ENCODE results near the gene PYGM. TPM values are rescaled to one million over a fixed set of nuclear protein-coding genes. Genes with fewer than 3 reads are reported as not detected.
A peak's percentile ranks its signal among the peaks of the same experiment; 100 is the strongest.

Gene PYGM
- total RNA-seq, 4 donors from 2014 or later, result 881 to 2,858 (median 1,836) TPM

- in situ Hi-C loops (cut with MboI; ENCODE audit: low sequenced_read_pairs in 4 of 4), result no loop called here
- no peak overlapping the region for H3K27ac ChIP-seq
These were observed 27.9 kb upstream of the PYGM start for GRCh38 chr11:64787526-64788320.

DNA sequence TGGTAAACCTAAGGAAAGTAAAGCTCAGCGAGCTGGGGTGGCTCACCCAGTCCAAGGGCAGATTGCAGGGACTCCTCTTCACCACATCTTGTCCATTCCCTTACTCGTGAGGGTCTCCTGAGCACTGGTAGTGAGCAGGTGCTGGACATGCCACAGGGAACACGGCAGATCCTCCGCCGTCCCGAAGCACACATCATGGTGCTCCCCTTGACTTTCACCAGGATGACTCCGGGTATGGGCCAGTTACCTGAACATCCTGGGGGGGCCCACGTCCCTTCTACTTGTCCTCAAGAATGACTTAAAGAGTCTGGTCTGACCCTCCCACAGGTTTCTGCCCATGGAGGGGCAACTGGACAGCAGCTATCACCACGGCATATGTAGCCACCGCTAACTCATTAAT lies 26.5 kb upstream of the PYGM start:
- no peak overlapping the region for H3K4me3 ChIP-seq
- DNase-seq (no peak), ATAC-seq (no peak)
- TF ChIP-seq POLR2A (IDR thresholded peaks at IDR 0.05), result no peak
- TF ChIP-seq, protein P1, sequence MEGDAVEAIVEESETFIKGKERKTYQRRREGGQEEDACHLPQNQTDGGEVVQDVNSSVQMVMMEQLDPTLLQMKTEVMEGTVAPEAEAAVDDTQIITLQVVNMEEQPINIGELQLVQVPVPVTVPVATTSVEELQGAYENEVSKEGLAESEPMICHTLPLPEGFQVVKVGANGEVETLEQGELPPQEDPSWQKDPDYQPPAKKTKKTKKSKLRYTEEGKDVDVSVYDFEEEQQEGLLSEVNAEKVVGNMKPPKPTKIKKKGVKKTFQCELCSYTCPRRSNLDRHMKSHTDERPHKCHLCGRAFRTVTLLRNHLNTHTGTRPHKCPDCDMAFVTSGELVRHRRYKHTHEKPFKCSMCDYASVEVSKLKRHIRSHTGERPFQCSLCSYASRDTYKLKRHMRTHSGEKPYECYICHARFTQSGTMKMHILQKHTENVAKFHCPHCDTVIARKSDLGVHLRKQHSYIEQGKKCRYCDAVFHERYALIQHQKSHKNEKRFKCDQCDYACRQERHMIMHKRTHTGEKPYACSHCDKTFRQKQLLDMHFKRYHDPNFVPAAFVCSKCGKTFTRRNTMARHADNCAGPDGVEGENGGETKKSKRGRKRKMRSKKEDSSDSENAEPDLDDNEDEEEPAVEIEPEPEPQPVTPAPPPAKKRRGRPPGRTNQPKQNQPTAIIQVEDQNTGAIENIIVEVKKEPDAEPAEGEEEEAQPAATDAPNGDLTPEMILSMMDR (IDR thresholded peaks at IDR 0.05 in 4 of 5, conservative IDR thresholded peaks at IDR 0.05 in 1 of 5), result no peak
- intact Hi-C loops (cut with DNase I; ENCODE audit: low total_unique reads), result no loop called here
- H3K27ac ChIP-seq, result no peak overlapping the region
- H3K4me1 ChIP-seq, result no peaks in the 10 kb centered on the region
- no peaks in the 10 kb centered on the region for H3K9me3 ChIP-seq
- peaks cover 0 to 6% of the 10 kb centered on the region in 2 donors for H3K36me3 ChIP-seq
- in situ Hi-C loops (cut with MboI; ENCODE audit: low sequenced_read_pairs in 4 of 4), result no loop called here
- no peaks in the 10 kb centered on the region for H3K27me3 ChIP-seq

More at GRCh38 chr11:64787526-64788320, 27.9 kb upstream of the PYGM start:
- DNase-seq (no peak), ATAC-seq (peak; percentile 46 to 63)
- intact Hi-C loops (cut with DNase I; ENCODE audit: low total_unique reads), result no loop called here
- no peaks in the 10 kb centered on the region for H3K4me1 ChIP-seq
- no peaks in the 10 kb centered on the region for H3K27me3 ChIP-seq
- peaks cover 0 to 6% of the 10 kb centered on the region in 2 donors for H3K36me3 ChIP-seq
- no peak for TF ChIP-seq POLR2A (IDR thresholded peaks at IDR 0.05)
- TF ChIP-seq, protein P1 (IDR thresholded peaks at IDR 0.05 in 4 of 5, conservative IDR thresholded peaks at IDR 0.05 in 1 of 5), result peak in 4 of 5 experiments; percentile 43 to 67 (median 48)
- H3K4me3 ChIP-seq, result no peak overlapping the region
- no peaks in the 10 kb centered on the region for H3K9me3 ChIP-seq

DNA sequence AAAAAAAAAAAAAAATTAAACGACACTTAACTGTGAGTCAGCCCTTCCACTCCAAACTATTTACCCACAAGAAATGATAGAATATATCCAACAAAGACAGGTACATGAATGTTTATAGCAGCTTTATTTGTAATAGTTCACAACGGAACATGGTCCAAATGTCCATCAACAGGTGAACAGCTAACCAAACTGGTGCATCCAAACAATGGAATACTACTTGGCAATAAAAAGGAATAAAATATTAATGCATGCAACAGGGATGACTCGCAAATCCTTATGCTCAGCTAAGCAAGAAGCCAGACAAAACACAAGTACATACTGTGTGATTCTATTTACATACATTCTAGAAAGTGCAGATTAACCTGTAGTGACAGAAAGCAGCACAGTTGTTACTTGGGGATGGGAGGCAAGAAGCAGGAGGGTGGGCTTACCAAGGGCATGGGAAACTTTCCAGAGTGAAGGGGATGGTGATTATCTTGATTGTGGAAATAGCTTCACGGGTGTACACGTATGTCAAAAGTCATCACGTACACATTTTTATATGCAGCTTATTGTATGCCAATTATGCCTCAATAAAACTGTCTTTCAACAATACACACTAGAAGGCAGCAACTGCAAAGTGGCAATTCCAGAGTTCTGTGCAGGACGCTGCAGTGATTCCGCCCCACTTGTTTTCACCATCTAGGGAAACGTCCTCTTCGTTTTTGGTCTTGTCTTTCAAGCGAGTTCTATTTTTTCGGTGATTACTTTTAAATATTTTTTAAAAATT lies 25.2 kb upstream of the PYGM start:
- H3K4me3 ChIP-seq, result no peak overlapping the region
- peaks cover 0 to 6% of the 10 kb centered on the region in 2 donors for H3K36me3 ChIP-seq
- DNase-seq, result no peak
- in situ Hi-C loops (cut with MboI; ENCODE audit: low sequenced_read_pairs in 4 of 4), result no loop called here
- no peak for ATAC-seq
- intact Hi-C loops (cut with DNase I; ENCODE audit: low total_unique reads), result no loop called here
- H3K4me1 ChIP-seq, result no peaks in the 10 kb centered on the region
- H3K9me3 ChIP-seq, result no peaks in the 10 kb centered on the region
- no peak for TF ChIP-seq POLR2A (IDR thresholded peaks at IDR 0.05)
- TF ChIP-seq, protein P1 (IDR thresholded peaks at IDR 0.05 in 4 of 5, conservative IDR thresholded peaks at IDR 0.05 in 1 of 5), result no peak
- H3K27ac ChIP-seq, result no peak overlapping the region
- no peaks in the 10 kb centered on the region for H3K27me3 ChIP-seq

DNA sequence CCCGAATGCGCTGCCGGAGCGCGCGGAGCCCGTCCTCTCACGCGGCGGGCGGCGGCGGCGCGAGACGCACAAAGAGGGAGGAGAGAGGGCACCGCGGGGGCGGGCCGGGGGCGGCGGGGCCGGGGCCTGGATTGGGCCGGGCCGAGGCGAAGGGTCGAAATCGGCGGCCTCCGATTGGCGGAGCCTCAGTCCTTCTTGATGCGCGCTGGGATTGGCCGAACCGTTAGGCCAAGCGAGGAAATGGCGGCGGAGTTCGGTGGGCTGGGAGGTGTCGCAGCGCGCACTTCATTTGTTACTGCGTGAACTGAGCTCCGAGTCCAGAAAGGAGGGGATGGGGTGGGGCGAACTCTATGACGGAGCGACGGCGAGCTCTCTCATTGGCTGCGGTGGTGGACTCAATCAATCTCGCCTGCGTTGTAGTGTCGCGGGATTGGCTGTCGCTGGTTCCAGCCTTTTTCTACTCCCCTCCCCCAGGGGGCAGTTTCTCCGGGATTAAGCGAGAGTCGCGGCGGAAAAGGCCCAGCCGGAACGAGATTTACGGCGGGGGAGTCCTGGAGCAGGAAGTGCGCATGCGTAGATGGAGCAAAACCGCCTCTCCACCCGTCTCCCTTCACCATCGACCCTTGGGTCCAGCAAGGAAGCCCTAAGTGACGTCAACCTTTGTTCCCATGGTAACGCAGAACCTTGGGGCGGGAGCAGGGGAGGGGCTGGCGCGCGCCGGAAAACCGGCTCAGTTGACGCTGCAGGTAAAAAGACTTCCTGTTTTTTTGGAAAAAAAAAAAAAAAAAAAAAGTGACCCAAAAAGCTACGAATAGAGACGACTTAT lies 18.9 kb upstream of the PYGM start, which contains the start of gene SF1:
Gene SF1, minus strand, starts transcription at position 70 of the 826 bp plus-strand sequence. CDS start 150 bp downstream, outside the sequence.
- ATAC-seq (peak; percentile 86 to 93), DNase-seq (peak; percentile 99 to 100)
- peaks cover 3 to 32% of the 10 kb centered on the region in 2 donors for H3K36me3 ChIP-seq
- TF ChIP-seq POLR2A (IDR thresholded peaks at IDR 0.05), result peak; percentile 92 to 95
- TF ChIP-seq, protein P1 (IDR thresholded peaks at IDR 0.05 in 4 of 5, conservative IDR thresholded peaks at IDR 0.05 in 1 of 5), result peak in 1 of 5 experiments; percentile 34
- H3K4me1 ChIP-seq, result peaks cover 42 to 43% of the 10 kb centered on the region in 2 donors
- peak within 1 kb of the TSS; percentile 73 to 93 (median 77) for H3K4me3 ChIP-seq
- H3K9me3 ChIP-seq, result no peaks in the 10 kb centered on the region
- no peaks in the 10 kb centered on the region for H3K27me3 ChIP-seq
- intact Hi-C loops (cut with DNase I; ENCODE audit: low total_unique reads) (loop anchor here (1.0 to 5.0 kb wide), 2 partner anchors 25 to 36 kb away; partner anchors contain the start of genes MAP4K2 and RASGRP2), in situ Hi-C loops (cut with MboI; ENCODE audit: low sequenced_read_pairs in 4 of 4) (no loop called here)
- peak within 1 kb of the TSS; percentile 98 to 100 (median 98) for H3K27ac ChIP-seq

All from gastrocnemius medialis (tissue), 4 donors.